Measurements from ENCODE around the gene CCDC106. TPM values are rescaled to one million over a fixed set of nuclear protein-coding genes. Genes with fewer than 3 reads are reported as not detected.

CCDC106 gene
- total RNA-seq, 1 experiment from 2014 or later = 11.4 TPM

DNA sequence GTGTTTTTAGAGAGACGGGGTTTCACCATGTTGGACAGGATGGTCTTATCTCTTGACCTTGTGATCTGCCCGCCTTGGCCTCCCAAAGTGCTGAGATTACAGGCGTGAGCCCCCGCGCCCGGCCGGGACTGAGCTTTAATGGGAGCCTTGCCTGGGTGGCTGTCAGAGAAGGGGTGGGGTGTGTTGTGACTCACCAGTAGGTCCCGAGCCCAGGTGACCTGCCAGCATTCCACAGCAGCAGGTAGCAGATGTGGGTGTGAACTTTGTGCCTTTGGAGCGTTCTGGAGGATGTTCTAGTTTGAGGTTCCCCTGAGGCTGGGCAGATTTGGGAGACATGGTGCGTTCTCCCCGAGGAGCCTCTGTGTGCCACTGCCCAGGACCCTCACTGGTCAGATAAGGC is 19.9 kb downstream of the CCDC106 start:
- peak; percentile 85 for DNase-seq (ENCODE audit: low spot score)

- DNase-seq (ENCODE audit: low spot score) = no peak
Observed at GRCh38 chr19:55668603-55669348, 20.8 kb downstream of the CCDC106 start.

- no peak for DNase-seq (ENCODE audit: low spot score)
Observed at GRCh38 chr19:55669418-55670279, 21.6 kb downstream of the CCDC106 start.

DNA sequence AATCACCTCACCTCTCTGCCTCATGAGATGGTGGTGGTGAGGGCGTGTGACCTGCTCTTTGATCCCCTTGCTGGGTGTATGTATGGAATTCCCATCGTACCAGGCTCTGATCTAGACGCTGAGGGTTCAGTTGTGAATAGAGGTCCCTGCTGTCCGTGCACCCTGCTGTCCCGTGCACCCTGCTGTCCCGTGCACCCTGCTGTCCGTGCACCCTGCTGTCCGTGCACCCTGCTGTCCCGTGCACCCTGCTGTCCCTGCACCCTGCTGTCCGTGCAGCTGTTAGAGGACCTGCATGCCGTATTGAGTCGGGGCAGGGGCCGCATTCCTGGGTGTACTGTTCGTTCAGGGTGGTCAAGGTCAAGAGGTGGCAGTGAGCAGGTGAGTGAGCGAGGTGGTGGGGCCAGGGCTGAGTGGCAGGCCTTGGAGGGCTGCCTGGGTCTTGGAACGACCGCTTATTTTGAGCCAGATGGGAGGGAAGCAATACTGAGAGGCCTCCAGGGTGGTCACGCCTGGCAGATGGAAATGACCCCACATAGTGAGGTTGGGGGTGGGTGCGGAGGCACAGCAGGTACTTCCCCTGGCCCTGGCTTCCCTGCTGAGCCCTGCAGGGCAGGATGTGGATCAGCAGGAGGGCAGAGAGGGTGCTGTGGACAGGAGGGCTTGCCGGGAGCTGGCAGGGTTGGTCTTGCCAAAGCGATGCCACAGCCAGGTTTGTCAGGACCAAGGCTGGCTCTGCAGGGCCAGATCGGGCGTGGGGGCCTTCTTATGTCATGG is 22.5 kb downstream of the CCDC106 start:
- DNase-seq (ENCODE audit: low spot score) = no peak

- no peak for DNase-seq (ENCODE audit: low spot score)
Observed at GRCh38 chr19:55671054-55671378, 23.0 kb downstream of the CCDC106 start.

- no peak for DNase-seq (ENCODE audit: low spot score)
Observed at GRCh38 chr19:55672418-55672817, 24.4 kb downstream of the CCDC106 start.

DNA sequence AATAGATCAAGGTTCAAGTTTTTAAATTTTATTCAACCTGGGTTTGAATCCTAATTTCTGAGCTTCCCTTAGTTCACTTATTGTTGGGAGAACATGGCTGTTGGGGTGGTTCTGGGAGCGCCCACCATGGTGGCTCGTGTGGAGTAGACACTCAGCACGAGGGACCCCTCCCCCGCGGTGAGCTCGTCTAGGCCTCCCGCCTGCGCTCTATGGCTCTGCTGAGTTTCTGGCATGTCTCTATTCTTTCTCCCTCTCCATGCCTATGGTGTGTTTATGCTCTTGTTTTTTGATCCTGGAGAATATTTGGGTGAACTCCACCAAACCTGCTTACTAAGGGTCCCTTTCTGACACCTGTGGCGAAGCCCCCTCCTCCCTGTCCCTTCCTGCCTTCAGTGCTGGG is 25.5 kb downstream of the CCDC106 start:
- DNase-seq (ENCODE audit: low spot score) = no peak

GRCh38 chr19:55673889-55674288 is 25.9 kb downstream of the CCDC106 start:
- DNase-seq (ENCODE audit: low spot score) = no peak

- DNase-seq (ENCODE audit: low spot score) = peak; percentile 10
Observed at GRCh38 chr19:55674459-55674840, 26.4 kb downstream of the CCDC106 start.

GRCh38 chr19:55674841-55675660 is 27.0 kb downstream of the CCDC106 start, which contains the start of gene EPN1:
Gene EPN1, plus strand, starts transcription at chr19:55675226. Its CDS starts 3,402 bp downstream, at chr19:55678628.
- peak; percentile 99 for DNase-seq (ENCODE audit: low spot score)

GRCh38 chr19:55675661-55676354 is 27.8 kb downstream of the CCDC106 start:
- DNase-seq (ENCODE audit: low spot score) = peak; percentile 59

DNA sequence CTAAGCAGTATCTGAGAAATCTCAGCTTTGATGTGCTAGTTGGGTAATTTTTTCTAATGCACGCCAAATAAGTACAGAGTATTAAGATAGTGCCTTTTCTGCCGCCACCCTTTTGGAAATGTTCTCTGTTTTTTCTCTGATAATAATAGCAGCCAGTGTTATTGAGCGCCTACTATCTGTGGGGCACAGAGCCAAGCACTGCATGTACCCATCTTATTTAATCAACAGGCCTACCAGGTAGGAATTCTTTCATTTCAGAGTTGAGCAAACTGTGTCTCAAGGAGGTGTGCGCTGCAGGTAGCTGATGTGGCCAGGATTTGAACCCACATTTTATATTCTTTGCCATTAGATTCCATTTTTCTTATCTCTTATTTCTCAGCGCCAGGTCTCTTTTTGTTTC is 28.4 kb downstream of the CCDC106 start:
- DNase-seq (ENCODE audit: low spot score) = no peak

DNA sequence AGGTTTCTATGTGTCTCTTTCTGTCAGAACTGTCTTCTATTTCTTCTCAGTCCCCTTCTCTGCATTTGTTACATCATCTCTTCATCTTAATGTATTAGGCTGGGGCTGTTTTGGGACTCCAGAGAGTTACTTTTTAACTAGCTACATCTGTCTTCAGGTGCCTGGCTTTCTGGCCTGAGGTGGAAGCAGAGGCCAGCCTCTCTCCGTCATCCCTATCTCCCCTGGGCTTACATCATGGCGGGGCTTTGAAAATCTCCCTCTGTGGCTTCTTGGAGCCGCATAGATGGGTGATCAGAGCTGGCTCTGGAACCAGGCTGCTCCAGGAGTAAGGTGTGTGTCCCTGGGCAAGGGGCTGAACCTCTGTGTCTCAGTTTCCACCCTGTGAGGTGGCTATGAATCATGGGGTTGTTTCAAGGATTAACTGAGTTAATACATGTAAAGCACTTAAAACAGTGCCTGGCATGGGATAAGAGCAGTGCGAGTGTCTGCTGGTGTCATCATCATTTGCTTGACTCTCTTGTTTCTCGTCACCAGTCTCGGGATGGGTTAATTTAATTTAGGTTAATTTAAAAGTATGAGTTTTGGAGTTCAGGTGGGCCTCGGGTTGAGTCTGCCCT is 29.0 kb downstream of the CCDC106 start:
- no peak for DNase-seq (ENCODE audit: low spot score)

GRCh38 chr19:55677572-55678028 is 29.6 kb downstream of the CCDC106 start:
- DNase-seq (ENCODE audit: low spot score) = no peak

DNA sequence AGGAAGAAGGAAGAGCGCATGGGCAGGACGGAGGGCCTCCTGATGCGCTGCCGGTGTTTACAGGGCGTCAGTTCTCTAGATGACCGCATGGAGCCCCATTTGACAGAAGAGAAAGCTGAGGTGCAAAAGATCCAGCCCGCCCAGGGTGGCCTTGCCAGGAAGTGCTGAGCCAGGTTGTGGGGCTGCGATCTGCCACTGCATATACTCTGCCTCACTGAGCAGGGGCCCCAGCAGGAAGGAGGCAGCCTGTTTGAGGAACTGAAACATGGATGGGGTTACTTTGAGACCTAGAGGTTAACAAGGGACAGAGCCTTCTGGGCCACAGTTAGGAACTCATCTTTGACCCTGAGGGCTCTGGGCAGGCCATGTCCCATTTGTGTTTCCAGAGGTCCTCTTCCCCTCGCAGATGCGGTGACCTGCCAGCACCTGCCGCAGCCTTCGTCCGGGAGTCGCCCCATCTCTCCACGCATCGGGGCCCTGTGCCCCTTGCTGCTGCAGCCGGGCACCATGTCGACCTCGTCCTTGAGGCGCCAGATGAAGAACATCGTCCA is 30.2 kb downstream of the CCDC106 start:
- no peak for DNase-seq (ENCODE audit: low spot score)

DNA sequence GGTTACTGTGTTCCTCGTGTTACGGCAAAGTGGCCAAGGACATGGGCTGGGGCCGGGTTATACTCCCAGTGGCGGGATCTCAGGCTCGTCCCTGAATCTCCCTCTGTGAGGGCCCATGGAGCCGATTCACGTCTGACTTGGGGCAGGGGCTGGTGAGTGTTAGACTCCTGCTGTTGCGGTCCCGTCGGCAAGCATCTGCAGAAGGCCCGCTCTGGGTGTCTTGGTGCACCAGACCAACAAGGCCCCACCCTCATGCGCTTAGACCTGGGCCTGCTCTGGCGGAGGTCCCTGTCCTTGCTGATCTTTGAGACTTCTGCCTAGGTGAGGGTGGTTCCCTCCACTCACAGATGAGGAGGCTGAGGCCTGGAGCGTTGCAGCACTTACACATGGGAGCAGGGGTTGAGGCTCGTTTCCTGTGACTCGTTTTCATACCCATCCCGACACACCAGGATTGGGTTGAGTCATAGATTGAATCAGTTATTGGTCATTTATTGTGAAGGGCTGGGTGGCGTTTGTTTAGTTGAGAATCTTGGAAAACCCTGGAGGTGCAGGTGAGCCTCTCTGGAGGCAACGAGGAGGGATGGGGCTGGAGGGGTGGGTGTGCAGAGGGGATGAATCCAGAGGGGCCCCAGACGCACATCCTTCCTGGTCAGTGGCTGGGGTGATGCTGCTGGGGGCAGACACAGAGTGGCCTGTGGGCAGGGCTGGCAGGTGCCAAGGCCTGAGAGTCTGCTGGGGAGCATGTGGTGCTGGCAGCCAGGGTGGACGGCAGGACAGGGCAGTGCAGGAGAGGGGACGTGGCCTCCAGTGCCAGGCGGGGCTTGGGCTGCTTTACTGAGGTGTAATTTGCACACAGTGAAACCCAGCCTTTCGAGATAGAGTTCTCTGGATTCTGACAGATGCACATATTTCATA is 31.6 kb downstream of the CCDC106 start:
- no peak for DNase-seq (ENCODE audit: low spot score)

DNA sequence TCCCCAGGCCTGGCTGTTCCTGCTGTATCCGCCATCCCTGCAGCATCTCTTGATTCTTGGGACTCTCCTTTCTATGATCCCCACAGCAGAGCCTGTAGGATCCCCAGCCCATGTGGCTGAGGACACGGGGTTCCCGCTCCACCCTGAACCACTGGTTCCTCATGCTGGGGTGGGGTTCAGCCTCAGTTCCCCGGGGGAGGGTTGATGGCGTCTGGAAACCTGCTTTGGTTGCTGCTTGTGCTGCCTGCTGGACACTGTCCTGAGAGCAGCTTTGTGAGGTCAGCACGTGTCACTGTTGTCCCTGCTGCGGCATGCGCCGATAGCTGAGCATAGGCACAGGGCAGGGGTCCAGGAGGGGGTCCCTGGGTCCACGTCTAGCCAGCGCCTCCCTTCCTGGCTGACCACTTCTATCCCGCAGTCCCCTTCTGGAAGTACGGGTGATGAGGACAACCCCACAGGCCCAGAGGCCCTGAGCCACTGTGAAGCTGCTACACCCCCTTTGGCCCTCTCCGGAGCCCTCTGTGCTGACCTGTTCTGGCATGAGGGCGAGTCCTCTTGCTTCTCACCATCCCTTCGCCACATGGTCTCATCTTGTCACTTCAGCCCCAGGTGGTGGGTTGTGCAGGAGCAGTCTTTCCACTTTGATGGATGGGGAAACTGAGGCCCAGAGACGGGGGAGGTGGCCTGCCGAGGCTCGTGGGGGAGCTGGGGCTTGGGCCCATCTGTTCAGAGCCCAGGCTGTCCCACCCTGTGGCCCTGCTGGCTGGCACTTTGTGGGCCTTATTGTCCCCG is 32.5 kb downstream of the CCDC106 start:
- no peak for DNase-seq (ENCODE audit: low spot score)

Data from HT-29 (cell line).